HepG2 (cell line): ENCODE results near the gene RGS19. TPM values are rescaled to one million over a fixed set of nuclear protein-coding genes. Genes with fewer than 3 reads are reported as not detected.

Experiments
- ADNP ChIP-seq: sonication (generic); formaldehyde crosslinking; IDR thresholded peaks from 2 replicates; pipeline ENCODE4 v1.4.0; 2020; ENCODE audit warnings: missing genetic modification reagents
- ARID2 ChIP-seq: sonication (generic); formaldehyde crosslinking; IDR thresholded peaks from 2 replicates; pipeline ENCODE4 v1.8.1; 2022; ENCODE audit warnings: mild to moderate bottlenecking, missing genetic modification reagents, borderline replicate concordance
- ATF7-NPFF ChIP-seq: sonication (generic); formaldehyde crosslinking; IDR thresholded peaks from 2 replicates; pipeline ENCODE4 v1.8.1; 2023; ENCODE audit warnings: mild to moderate bottlenecking, low read depth, missing genetic modification reagents, moderate library complexity
- CENPX ChIP-seq: sonication (generic); formaldehyde crosslinking; IDR thresholded peaks from 2 replicates; pipeline ENCODE4 v1.9.0; 2021; ENCODE audit warnings: mild to moderate bottlenecking, missing genetic modification reagents, moderate library complexity
- DR1 ChIP-seq: sonication (generic); formaldehyde crosslinking; IDR thresholded peaks from 2 replicates; pipeline ENCODE4 v1.8.0; 2021; ENCODE audit warnings: mild to moderate bottlenecking, missing genetic modification reagents, inconsistent platforms
- FOSL1 ChIP-seq: sonication (generic); formaldehyde crosslinking; IDR thresholded peaks from 2 replicates; pipeline ENCODE4 v1.9.0; 2021; ENCODE audit warnings: missing genetic modification reagents, borderline replicate concordance
- FOXC1 ChIP-seq: sonication (generic); formaldehyde crosslinking; IDR thresholded peaks from 2 replicates; pipeline ENCODE4 v1.8.0; 2022; ENCODE audit warnings: mild to moderate bottlenecking, missing genetic modification reagents, borderline replicate concordance
- KDM6A ChIP-seq: IDR thresholded peaks from 2 replicates; pipeline ENCODE4 v1.6.1; 2016; ENCODE audit warnings: low read depth
- REXO4 ChIP-seq: sonication (generic); formaldehyde crosslinking; IDR thresholded peaks from 2 replicates; pipeline ENCODE4 v1.8.0; 2022; ENCODE audit warnings: missing genetic modification reagents, mild to moderate bottlenecking, borderline replicate concordance
- TCF7L2 ChIP-seq: IDR thresholded peaks from 2 replicates; pipeline ENCODE4 v1.6.1; 2011; ENCODE audit warnings: mild to moderate bottlenecking, low read depth, low read length, moderate library complexity
- ZFP82 ChIP-seq: sonication (generic); formaldehyde crosslinking; IDR thresholded peaks from 2 replicates; pipeline ENCODE4 v1.5.1; 2020; ENCODE audit warnings: mild to moderate bottlenecking, missing genetic modification reagents, borderline replicate concordance
- ZNF101 ChIP-seq: sonication (generic); formaldehyde crosslinking; IDR thresholded peaks from 2 replicates; pipeline ENCODE4 v1.4.0; 2020; ENCODE audit warnings: mild to moderate bottlenecking, low read depth, missing genetic modification reagents, borderline replicate concordance
- ZNF160 ChIP-seq: sonication (generic); formaldehyde crosslinking; IDR thresholded peaks from 2 replicates; pipeline ENCODE4 v1.8.0; 2022; ENCODE audit warnings: mild to moderate bottlenecking, inconsistent platforms, missing genetic modification reagents
- ZNF567 ChIP-seq: sonication (generic); formaldehyde crosslinking; IDR thresholded peaks from 2 replicates; pipeline ENCODE4 v1.8.1; 2023; ENCODE audit warnings: mild to moderate bottlenecking, missing genetic modification reagents, borderline replicate concordance
- ZNF598 ChIP-seq: sonication (generic); formaldehyde crosslinking; IDR thresholded peaks from 2 replicates; pipeline ENCODE4 v1.5.1; 2020; ENCODE audit warnings: mild to moderate bottlenecking, missing genetic modification reagents, borderline replicate concordance
- ZNF615 ChIP-seq: sonication (generic); formaldehyde crosslinking; IDR thresholded peaks from 2 replicates; pipeline ENCODE4 v1.5.0; 2020; ENCODE audit warnings: mild to moderate bottlenecking, missing genetic modification reagents, borderline replicate concordance
- ZNF841 ChIP-seq: sonication (generic); formaldehyde crosslinking; IDR thresholded peaks from 2 replicates; pipeline ENCODE4 v1.8.1; 2023; ENCODE audit warnings: missing genetic modification reagents, borderline replicate concordance
- ZSCAN12 ChIP-seq: sonication (generic); formaldehyde crosslinking; IDR thresholded peaks from 2 replicates; pipeline ENCODE4 v1.9.0; 2021; ENCODE audit warnings: mild to moderate bottlenecking, missing genetic modification reagents
- polyA plus RNA-seq, 8 experiments: library from polyadenylated mRNA; depleted of rRNA in 3 of 8; stranded (reverse) in 7 of 8; unstranded in 1 of 8; fragments of >200 nt; fragmentation: Illumina TruSeq in 4 of 8; extraction: Trizol in 4 of 8; gene quantifications; 2 replicates each; pipeline versions ENCODE4 v1.2.1 to v1.2.3, GENCODE V29; 2011 to 2016; ENCODE audit warnings: low read depth in 4 of 8, missing spikeins in 1 of 8, mixed read lengths in 1 of 8; ENCODE audit not compliant: insufficient read depth in 1 of 8
- total RNA-seq, 5 experiments: library from RNA; depleted of rRNA; stranded (reverse); fragments of >200 nt; fragmentation: Illumina TruSeq; extraction: Trizol; gene quantifications; 2 replicates each; pipeline ENCODE4 v1.2.3, GENCODE V29; 2016; ENCODE audit warnings: low read depth in 1 of 5
- TF ChIP-seq, protein P1 (sequence below): sonication (generic); formaldehyde crosslinking; IDR thresholded peaks from 2 replicates; pipeline ENCODE4 v1.4.0; 2020; ENCODE audit warnings: mild to moderate bottlenecking, missing genetic modification reagents
- TF ChIP-seq, protein P2 (sequence below): sonication (generic); formaldehyde crosslinking; IDR thresholded peaks from 2 replicates; pipeline ENCODE4 v1.8.0; 2022; ENCODE audit warnings: missing genetic modification reagents, mild to moderate bottlenecking, borderline replicate concordance
- TF ChIP-seq, protein P3 (sequence below): IDR thresholded peaks from 2 replicates; pipeline ENCODE4 v1.4.0; 2020; ENCODE audit warnings: mild to moderate bottlenecking, missing genetic modification reagents
- TF ChIP-seq, protein P4 (sequence below): sonication (generic); formaldehyde crosslinking; IDR thresholded peaks from 2 replicates; pipeline ENCODE4 v1.5.0; 2020; ENCODE audit warnings: mild to moderate bottlenecking, low read depth, missing genetic modification reagents, borderline replicate concordance

The RGS19 gene
- total and polyA plus RNA-seq, 2 of the 13 experiments (the other 11 are each of a cell fraction or from before 2014, with no cell fraction given), result 10.7 to 11.9 TPM

DNA sequence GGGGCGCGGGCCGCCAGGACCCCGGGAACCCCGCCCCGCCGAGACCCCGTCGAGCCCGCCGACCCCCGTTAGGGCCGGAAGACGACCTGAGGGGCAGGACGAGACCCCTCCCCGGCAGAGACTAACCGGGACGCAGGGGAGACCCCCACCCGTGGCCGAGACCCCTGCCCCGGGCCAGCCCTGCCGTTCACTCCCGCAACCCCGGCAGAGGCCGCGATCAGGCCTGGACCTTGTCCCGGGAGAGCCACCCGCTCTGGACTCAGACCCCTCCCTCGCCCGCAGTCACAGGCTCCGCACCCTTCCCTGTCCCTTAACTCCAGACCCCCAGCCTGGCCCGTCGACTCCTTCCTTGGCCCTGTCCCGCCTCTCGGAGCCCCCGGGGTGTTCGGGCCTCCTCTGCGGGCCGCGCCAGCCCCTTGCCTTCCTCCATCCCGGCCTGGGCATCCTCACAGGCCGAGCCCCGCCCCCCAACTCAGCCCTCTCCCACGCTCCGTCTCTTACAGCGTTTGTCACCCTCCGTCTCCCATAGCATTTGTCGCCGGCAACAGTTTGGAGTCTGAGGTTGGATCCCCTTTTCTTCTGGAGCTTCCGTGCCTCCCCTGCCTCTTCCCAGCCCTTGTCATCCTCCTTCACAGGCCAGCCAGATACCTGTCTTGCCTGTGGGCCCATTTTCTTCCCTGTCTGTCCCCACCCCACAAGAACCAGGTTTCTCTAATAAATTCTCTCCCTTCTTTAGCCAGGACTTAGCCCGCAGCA is 15.8 kb downstream of the RGS19 start (continued):
- no peak for TF ChIP-seq ZNF615 (CRISPR knock-in tag)
- TF ChIP-seq ARID2 (CRISPR knock-in tag), result peak; percentile 86; the same call in 1 of the 2 replicates
- TF ChIP-seq ADNP (CRISPR knock-in tag), result no peak
- TF ChIP-seq FOXC1 (CRISPR knock-in tag), result peak; percentile 89
- no peak for TF ChIP-seq FOSL1 (CRISPR knock-in tag)
- peak; percentile 49 for TF ChIP-seq DR1 (CRISPR knock-in tag)
- TF ChIP-seq KDM6A, result no peak; the same call in 1 of the 2 replicates
- TF ChIP-seq, protein P1, sequence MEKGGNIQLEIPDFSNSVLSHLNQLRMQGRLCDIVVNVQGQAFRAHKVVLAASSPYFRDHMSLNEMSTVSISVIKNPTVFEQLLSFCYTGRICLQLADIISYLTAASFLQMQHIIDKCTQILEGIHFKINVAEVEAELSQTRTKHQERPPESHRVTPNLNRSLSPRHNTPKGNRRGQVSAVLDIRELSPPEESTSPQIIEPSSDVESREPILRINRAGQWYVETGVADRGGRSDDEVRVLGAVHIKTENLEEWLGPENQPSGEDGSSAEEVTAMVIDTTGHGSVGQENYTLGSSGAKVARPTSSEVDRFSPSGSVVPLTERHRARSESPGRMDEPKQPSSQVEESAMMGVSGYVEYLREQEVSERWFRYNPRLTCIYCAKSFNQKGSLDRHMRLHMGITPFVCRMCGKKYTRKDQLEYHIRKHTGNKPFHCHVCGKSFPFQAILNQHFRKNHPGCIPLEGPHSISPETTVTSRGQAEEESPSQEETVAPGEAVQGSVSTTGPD (CRISPR knock-in tag), result no peak
- TF ChIP-seq ZNF567 (CRISPR knock-in tag), result peak; percentile 32; the same call in 1 of the 2 replicates
- peak; percentile 15; the same call in 1 of the 2 replicates for TF ChIP-seq ZSCAN12
- no peak for TF ChIP-seq REXO4 (CRISPR knock-in tag)
- no peak for TF ChIP-seq CENPX (CRISPR knock-in tag)
- no peak for TF ChIP-seq ZNF101 (CRISPR knock-in tag)
- TF ChIP-seq ZNF598 (CRISPR knock-in tag), result no peak
- TF ChIP-seq, protein P2, sequence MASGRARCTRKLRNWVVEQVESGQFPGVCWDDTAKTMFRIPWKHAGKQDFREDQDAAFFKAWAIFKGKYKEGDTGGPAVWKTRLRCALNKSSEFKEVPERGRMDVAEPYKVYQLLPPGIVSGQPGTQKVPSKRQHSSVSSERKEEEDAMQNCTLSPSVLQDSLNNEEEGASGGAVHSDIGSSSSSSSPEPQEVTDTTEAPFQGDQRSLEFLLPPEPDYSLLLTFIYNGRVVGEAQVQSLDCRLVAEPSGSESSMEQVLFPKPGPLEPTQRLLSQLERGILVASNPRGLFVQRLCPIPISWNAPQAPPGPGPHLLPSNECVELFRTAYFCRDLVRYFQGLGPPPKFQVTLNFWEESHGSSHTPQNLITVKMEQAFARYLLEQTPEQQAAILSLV, result peak; percentile 62; the same call in 1 of the 2 replicates
- TF ChIP-seq, protein P3, sequence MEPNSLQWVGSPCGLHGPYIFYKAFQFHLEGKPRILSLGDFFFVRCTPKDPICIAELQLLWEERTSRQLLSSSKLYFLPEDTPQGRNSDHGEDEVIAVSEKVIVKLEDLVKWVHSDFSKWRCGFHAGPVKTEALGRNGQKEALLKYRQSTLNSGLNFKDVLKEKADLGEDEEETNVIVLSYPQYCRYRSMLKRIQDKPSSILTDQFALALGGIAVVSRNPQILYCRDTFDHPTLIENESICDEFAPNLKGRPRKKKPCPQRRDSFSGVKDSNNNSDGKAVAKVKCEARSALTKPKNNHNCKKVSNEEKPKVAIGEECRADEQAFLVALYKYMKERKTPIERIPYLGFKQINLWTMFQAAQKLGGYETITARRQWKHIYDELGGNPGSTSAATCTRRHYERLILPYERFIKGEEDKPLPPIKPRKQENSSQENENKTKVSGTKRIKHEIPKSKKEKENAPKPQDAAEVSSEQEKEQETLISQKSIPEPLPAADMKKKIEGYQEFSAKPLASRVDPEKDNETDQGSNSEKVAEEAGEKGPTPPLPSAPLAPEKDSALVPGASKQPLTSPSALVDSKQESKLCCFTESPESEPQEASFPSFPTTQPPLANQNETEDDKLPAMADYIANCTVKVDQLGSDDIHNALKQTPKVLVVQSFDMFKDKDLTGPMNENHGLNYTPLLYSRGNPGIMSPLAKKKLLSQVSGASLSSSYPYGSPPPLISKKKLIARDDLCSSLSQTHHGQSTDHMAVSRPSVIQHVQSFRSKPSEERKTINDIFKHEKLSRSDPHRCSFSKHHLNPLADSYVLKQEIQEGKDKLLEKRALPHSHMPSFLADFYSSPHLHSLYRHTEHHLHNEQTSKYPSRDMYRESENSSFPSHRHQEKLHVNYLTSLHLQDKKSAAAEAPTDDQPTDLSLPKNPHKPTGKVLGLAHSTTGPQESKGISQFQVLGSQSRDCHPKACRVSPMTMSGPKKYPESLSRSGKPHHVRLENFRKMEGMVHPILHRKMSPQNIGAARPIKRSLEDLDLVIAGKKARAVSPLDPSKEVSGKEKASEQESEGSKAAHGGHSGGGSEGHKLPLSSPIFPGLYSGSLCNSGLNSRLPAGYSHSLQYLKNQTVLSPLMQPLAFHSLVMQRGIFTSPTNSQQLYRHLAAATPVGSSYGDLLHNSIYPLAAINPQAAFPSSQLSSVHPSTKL (CRISPR knock-in tag), result no peak
- TF ChIP-seq ATF7-NPFF, result 0 out of 2 replicates have a peak, but pooled peaks have one; percentile 14
- TF ChIP-seq, protein P4, sequence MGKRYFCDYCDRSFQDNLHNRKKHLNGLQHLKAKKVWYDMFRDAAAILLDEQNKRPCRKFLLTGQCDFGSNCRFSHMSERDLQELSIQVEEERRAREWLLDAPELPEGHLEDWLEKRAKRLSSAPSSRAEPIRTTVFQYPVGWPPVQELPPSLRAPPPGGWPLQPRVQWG, result no peak
- TF ChIP-seq ZNF160, result no peak; the same call in 1 of the 2 replicates
- TF ChIP-seq ZNF841 (CRISPR knock-in tag), result no peak
- TF ChIP-seq TCF7L2, result no peak
- TF ChIP-seq ZFP82 (CRISPR knock-in tag), result no peak
